KMS-11 (cell line): ENCODE data around the gene FBXO15.

ENCODE experiments used
- H2AFZ ChIP-seq: fragments of 200-600 bp; sonication (generic); 2 replicates; pipeline ENCODE4 v1.6.1; 2016; ENCODE audit warnings: antibody characterized with exemption, mixed run types, low read depth
- H3K27ac ChIP-seq: fragments of 200-600 bp; sonication (generic); 2 replicates; pipeline ENCODE4 v1.6.1; 2016; ENCODE audit warnings: mild to moderate bottlenecking, mixed run types
- H3K27me3 ChIP-seq: fragments of 200-600 bp; sonication (generic); 2 replicates; pipeline ENCODE4 v1.6.1; 2017; ENCODE audit warnings: mild to moderate bottlenecking, low read depth, mixed run types, moderate library complexity; ENCODE audit not compliant: insufficient read depth
- H3K36me3 ChIP-seq: fragments of 200-600 bp; sonication (generic); 2 replicates; pipeline ENCODE4 v1.6.1; 2017; ENCODE audit warnings: mild to moderate bottlenecking, mixed run types; ENCODE audit not compliant: insufficient read depth
- H3K4me1 ChIP-seq: fragments of 200-600 bp; sonication (generic); 2 replicates; pipeline ENCODE4 v1.6.1; 2016; ENCODE audit warnings: mild to moderate bottlenecking, low read depth, mixed run types; ENCODE audit not compliant: poor library complexity, severe bottlenecking
- H3K4me2 ChIP-seq: fragments of 200-600 bp; sonication (generic); 2 replicates; pipeline ENCODE4 v1.7.0; 2016; ENCODE audit warnings: mild to moderate bottlenecking, mixed run types
- H3K4me3 ChIP-seq: fragments of 200-600 bp; sonication (generic); IDR thresholded peaks from 2 replicates; pipeline ENCODE4 v1.6.1; 2017; ENCODE audit warnings: low read depth, low read length, mixed read lengths; ENCODE audit not compliant: insufficient read depth
- H3K79me2 ChIP-seq: fragments of 200-600 bp; sonication (generic); 2 replicates; pipeline ENCODE4 v1.6.1; 2016; ENCODE audit warnings: low read depth, mixed run types; ENCODE audit not compliant: insufficient read depth
- H3K9ac ChIP-seq: fragments of 200-600 bp; sonication (generic); 2 replicates; pipeline ENCODE4 v1.6.1; 2016; ENCODE audit warnings: mild to moderate bottlenecking, mixed run types
- H4K20me1 ChIP-seq: fragments of 200-600 bp; sonication (generic); 2 replicates; pipeline ENCODE4 v1.6.1; 2016; ENCODE audit warnings: mild to moderate bottlenecking, mixed run types; ENCODE audit not compliant: insufficient read depth
- TF ChIP-seq, protein P1 (sequence below): fragments of 200-600 bp; sonication (generic); conservative IDR thresholded peaks from 2 replicates; pipeline ENCODE4 v1.6.1; 2017; ENCODE audit warnings: low read depth, mild to moderate bottlenecking, antibody characterized with exemption, low read length, moderate library complexity, mixed read lengths

FBXO15 gene

DNA sequence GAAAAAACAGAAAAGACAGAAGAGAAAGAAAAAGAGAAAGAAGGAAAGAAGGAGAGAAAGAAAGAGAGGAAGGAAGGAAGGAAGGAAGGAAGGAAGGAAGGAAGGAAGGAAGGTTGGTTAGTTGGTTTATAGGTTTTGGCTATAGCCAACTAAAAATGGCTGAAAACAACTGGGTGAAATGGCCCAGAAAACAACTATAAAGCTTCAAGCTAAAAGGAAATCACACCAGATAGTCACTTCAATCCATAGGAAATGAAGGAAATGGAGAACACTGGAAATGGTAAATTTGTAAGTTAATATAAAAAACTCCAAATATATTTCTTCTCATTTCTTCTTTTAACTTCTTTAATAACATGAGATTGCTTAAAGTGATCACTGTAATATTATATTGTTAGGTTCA lies 118.5 kb downstream of the FBXO15 start:
- Histone ChIP-seq H3K4me2 (no peak overlapping the region), H3K79me2 (no peaks in the 10 kb centered on the region), H3K27me3 (no peaks in the 10 kb centered on the region), H3K27ac (no peak overlapping the region), H3K9ac (no peak overlapping the region), H4K20me1 (no peaks in the 10 kb centered on the region), H2AFZ (no peak overlapping the region), H3K4me3 (no peak overlapping the region), H3K36me3 (no peaks in the 10 kb centered on the region), H3K4me1 (no peaks in the 10 kb centered on the region)
- TF ChIP-seq, protein P1, sequence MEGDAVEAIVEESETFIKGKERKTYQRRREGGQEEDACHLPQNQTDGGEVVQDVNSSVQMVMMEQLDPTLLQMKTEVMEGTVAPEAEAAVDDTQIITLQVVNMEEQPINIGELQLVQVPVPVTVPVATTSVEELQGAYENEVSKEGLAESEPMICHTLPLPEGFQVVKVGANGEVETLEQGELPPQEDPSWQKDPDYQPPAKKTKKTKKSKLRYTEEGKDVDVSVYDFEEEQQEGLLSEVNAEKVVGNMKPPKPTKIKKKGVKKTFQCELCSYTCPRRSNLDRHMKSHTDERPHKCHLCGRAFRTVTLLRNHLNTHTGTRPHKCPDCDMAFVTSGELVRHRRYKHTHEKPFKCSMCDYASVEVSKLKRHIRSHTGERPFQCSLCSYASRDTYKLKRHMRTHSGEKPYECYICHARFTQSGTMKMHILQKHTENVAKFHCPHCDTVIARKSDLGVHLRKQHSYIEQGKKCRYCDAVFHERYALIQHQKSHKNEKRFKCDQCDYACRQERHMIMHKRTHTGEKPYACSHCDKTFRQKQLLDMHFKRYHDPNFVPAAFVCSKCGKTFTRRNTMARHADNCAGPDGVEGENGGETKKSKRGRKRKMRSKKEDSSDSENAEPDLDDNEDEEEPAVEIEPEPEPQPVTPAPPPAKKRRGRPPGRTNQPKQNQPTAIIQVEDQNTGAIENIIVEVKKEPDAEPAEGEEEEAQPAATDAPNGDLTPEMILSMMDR = no peak
